Measurements from ENCODE around the gene ADCY5. TPM values are rescaled to one million over a fixed set of nuclear protein-coding genes. Genes with fewer than 3 reads are reported as not detected.

The ADCY5 gene
- total RNA-seq, 2 experiments from 2014 or later, result not detected

GRCh38 chr3:123277106-123277505 lies 171.8 kb downstream of the ADCY5 start:
- Mint-ChIP-seq H3K4me1 (peaks cover 26% of the 10 kb centered on the region), H3K4me3 (no peak overlapping the region), H3K9me3 (ENCODE audit: low read depth) (no peaks in the 10 kb centered on the region), H3K27ac (no peak overlapping the region), H3K27me3 (no peaks in the 10 kb centered on the region), H3K36me3 (no peaks in the 10 kb centered on the region)
- ATAC-seq (no peak), DNase-seq (no peak)
- CTCF ChIA-PET, result no interaction called here

- H3K27ac Mint-ChIP-seq, result no peak overlapping the region
- CTCF ChIA-PET, result interaction anchor here (0.6 kb wide), 1 partner anchor 227 kb away, joined by 4 read pairs; no protein-coding TSS in a partner anchor
- ATAC-seq (no peak), DNase-seq (no peak)
- no peaks in the 10 kb centered on the region for H3K9me3 Mint-ChIP-seq (ENCODE audit: low read depth)
- H3K27me3 Mint-ChIP-seq, result no peaks in the 10 kb centered on the region
- peaks cover 26% of the 10 kb centered on the region for H3K4me1 Mint-ChIP-seq
- H3K4me3 Mint-ChIP-seq, result no peak overlapping the region
- H3K36me3 Mint-ChIP-seq, result peaks cover 5% of the 10 kb centered on the region
Observed at GRCh38 chr3:123276346-123277006, 172.4 kb downstream of the ADCY5 start.

GRCh38 chr3:123275691-123276090 lies 173.2 kb downstream of the ADCY5 start:
- Mint-ChIP-seq H3K27ac (no peak overlapping the region), H3K36me3 (peaks cover 5% of the 10 kb centered on the region), H3K27me3 (no peaks in the 10 kb centered on the region), H3K9me3 (ENCODE audit: low read depth) (no peaks in the 10 kb centered on the region), H3K4me1 (peaks cover 25% of the 10 kb centered on the region), H3K4me3 (no peak overlapping the region)
- CTCF ChIA-PET, result interaction anchor here (0.8 kb wide), 1 partner anchor 333 kb away, joined by 3 read pairs; no protein-coding TSS in a partner anchor
- DNase-seq, result peak; percentile 58
- ATAC-seq, result peak; percentile 42

GRCh38 chr3:123272547-123272946 lies 176.3 kb downstream of the ADCY5 start:
- DNase-seq (no peak), ATAC-seq (no peak)
- no peak overlapping the region for H3K27ac Mint-ChIP-seq
- peaks cover 12% of the 10 kb centered on the region for H3K36me3 Mint-ChIP-seq
- CTCF ChIA-PET, result no interaction called here
- H3K4me3 Mint-ChIP-seq, result no peak overlapping the region
- H3K9me3 Mint-ChIP-seq (ENCODE audit: low read depth), result no peaks in the 10 kb centered on the region
- H3K27me3 Mint-ChIP-seq, result no peaks in the 10 kb centered on the region
- peaks cover 24% of the 10 kb centered on the region for H3K4me1 Mint-ChIP-seq

GRCh38 chr3:123271466-123272159 lies 177.3 kb downstream of the ADCY5 start:
- H3K4me3 Mint-ChIP-seq, result no peak overlapping the region
- DNase-seq (no peak), ATAC-seq (no peak)
- no peaks in the 10 kb centered on the region for H3K27me3 Mint-ChIP-seq
- H3K9me3 Mint-ChIP-seq (ENCODE audit: low read depth), result no peaks in the 10 kb centered on the region
- peaks cover 17% of the 10 kb centered on the region for H3K4me1 Mint-ChIP-seq
- no peak overlapping the region for H3K27ac Mint-ChIP-seq
- H3K36me3 Mint-ChIP-seq, result peaks cover 15% of the 10 kb centered on the region
- CTCF ChIA-PET, result no interaction called here

GRCh38 chr3:123270818-123271217 lies 178.1 kb downstream of the ADCY5 start:
- H3K36me3 Mint-ChIP-seq, result peaks cover 21% of the 10 kb centered on the region
- H3K27ac Mint-ChIP-seq, result no peak overlapping the region
- ATAC-seq (no peak), DNase-seq (no peak)
- no peaks in the 10 kb centered on the region for H3K27me3 Mint-ChIP-seq
- peaks cover 10% of the 10 kb centered on the region for H3K4me1 Mint-ChIP-seq
- CTCF ChIA-PET, result no interaction called here
- no peak overlapping the region for H3K4me3 Mint-ChIP-seq
- H3K9me3 Mint-ChIP-seq (ENCODE audit: low read depth), result no peaks in the 10 kb centered on the region

GRCh38 chr3:123267821-123268220 lies 181.1 kb downstream of the ADCY5 start:
- H3K27ac Mint-ChIP-seq, result no peak overlapping the region
- no peaks in the 10 kb centered on the region for H3K9me3 Mint-ChIP-seq (ENCODE audit: low read depth)
- CTCF ChIA-PET, result no interaction called here
- no peaks in the 10 kb centered on the region for H3K4me1 Mint-ChIP-seq
- H3K27me3 Mint-ChIP-seq, result no peaks in the 10 kb centered on the region
- no peak for ATAC-seq
- no peak overlapping the region for H3K4me3 Mint-ChIP-seq
- DNase-seq, result no peak
- H3K36me3 Mint-ChIP-seq, result peaks cover 21% of the 10 kb centered on the region

GRCh38 chr3:123263941-123264340 lies 184.9 kb downstream of the ADCY5 start:
- Mint-ChIP-seq H3K4me1 (peaks cover 13% of the 10 kb centered on the region), H3K27me3 (no peaks in the 10 kb centered on the region), H3K27ac (no peak overlapping the region), H3K36me3 (peaks cover 19% of the 10 kb centered on the region), H3K4me3 (no peak overlapping the region), H3K9me3 (ENCODE audit: low read depth) (no peaks in the 10 kb centered on the region)
- CTCF ChIA-PET, result no interaction called here
- DNase-seq (no peak), ATAC-seq (no peak)

GRCh38 chr3:123262868-123263267 lies 186.0 kb downstream of the ADCY5 start:
- no peak overlapping the region for H3K4me3 Mint-ChIP-seq
- CTCF ChIA-PET, result no interaction called here
- ATAC-seq, result no peak
- peaks cover 16% of the 10 kb centered on the region for H3K4me1 Mint-ChIP-seq
- no peaks in the 10 kb centered on the region for H3K27me3 Mint-ChIP-seq
- no peak overlapping the region for H3K27ac Mint-ChIP-seq
- H3K9me3 Mint-ChIP-seq (ENCODE audit: low read depth), result no peaks in the 10 kb centered on the region
- DNase-seq, result no peak
- H3K36me3 Mint-ChIP-seq, result peaks cover 13% of the 10 kb centered on the region

GRCh38 chr3:123262226-123262625 lies 186.7 kb downstream of the ADCY5 start:
- H3K36me3 Mint-ChIP-seq, result peaks cover 13% of the 10 kb centered on the region
- H3K27ac Mint-ChIP-seq, result no peak overlapping the region
- H3K9me3 Mint-ChIP-seq (ENCODE audit: low read depth), result no peaks in the 10 kb centered on the region
- H3K27me3 Mint-ChIP-seq, result no peaks in the 10 kb centered on the region
- ATAC-seq (no peak), DNase-seq (no peak)
- CTCF ChIA-PET, result no interaction called here
- H3K4me1 Mint-ChIP-seq, result peaks cover 16% of the 10 kb centered on the region
- H3K4me3 Mint-ChIP-seq, result no peak overlapping the region

- H3K27me3 Mint-ChIP-seq, result no peaks in the 10 kb centered on the region
- no peak overlapping the region for H3K4me3 Mint-ChIP-seq
- CTCF ChIA-PET, result no interaction called here
Observed at GRCh38 chr3:123261666-123262065, 187.2 kb downstream of the ADCY5 start.

GRCh38 chr3:123258811-123259420 lies 190.0 kb downstream of the ADCY5 start:
- ATAC-seq (peak; percentile 42), DNase-seq (no peak)
- Mint-ChIP-seq H3K4me3 (no peak overlapping the region), H3K27ac (no peak overlapping the region), H3K9me3 (ENCODE audit: low read depth) (no peaks in the 10 kb centered on the region), H3K4me1 (peaks cover 16% of the 10 kb centered on the region), H3K27me3 (no peaks in the 10 kb centered on the region), H3K36me3 (peaks cover 6% of the 10 kb centered on the region)
- CTCF ChIA-PET, result interaction anchor here (0.7 to 1.5 kb wide), 5 partner anchors 11 to 316 kb away, joined by 3 to 5 read pairs (median 3); no protein-coding TSS in a partner anchor

More at GRCh38 chr3:123261666-123262065, 187.2 kb downstream of the ADCY5 start:
- peaks cover 10% of the 10 kb centered on the region for H3K36me3 Mint-ChIP-seq
- no peak overlapping the region for H3K27ac Mint-ChIP-seq
- H3K4me1 Mint-ChIP-seq, result peaks cover 16% of the 10 kb centered on the region
- no peaks in the 10 kb centered on the region for H3K9me3 Mint-ChIP-seq (ENCODE audit: low read depth)
- DNase-seq (no peak), ATAC-seq (peak; percentile 27)

GRCh38 chr3:123258359-123258758 lies 190.5 kb downstream of the ADCY5 start:
- no peak for ATAC-seq
- Mint-ChIP-seq H3K27ac (no peak overlapping the region), H3K27me3 (no peaks in the 10 kb centered on the region), H3K4me3 (no peak overlapping the region), H3K9me3 (ENCODE audit: low read depth) (no peaks in the 10 kb centered on the region), H3K4me1 (peaks cover 16% of the 10 kb centered on the region), H3K36me3 (peaks cover 6% of the 10 kb centered on the region)
- CTCF ChIA-PET, result interaction anchor here (0.8 to 1.5 kb wide), 3 partner anchors 11 to 233 kb away, joined by 3 to 5 read pairs (median 3); no protein-coding TSS in a partner anchor
- DNase-seq, result no peak

All from activated CD8-positive, alpha-beta memory T cell treated with anti-CD3 and anti-CD28 coated beads, Interleukin-2, amount 10 ng/mL, durations not matched to agents 7 days and 5 days (primary cell).